MM.1S (cell line): ENCODE measurements around the gene EXOC7.

Experiments used
- EZH2 ChIP-seq: fragments of 300-600 bp; sonication (generic); optimal IDR thresholded peaks from 2 replicates; pipeline ENCODE3; 2017; ENCODE audit warnings: low read depth, mild to moderate bottlenecking, antibody characterized with exemption, low read length, mixed read lengths
- EZH2phosphoT487 ChIP-seq: fragments of 300-600 bp; sonication (generic); IDR thresholded peaks from 2 replicates; pipeline ENCODE4 v1.6.1; 2018; ENCODE audit warnings: antibody characterized with exemption, low read length
- TF ChIP-seq, protein P1 (sequence below): fragments of 300-600 bp; sonication (generic); IDR thresholded peaks from 2 replicates; pipeline ENCODE4 v1.5.1; 2016; ENCODE audit warnings: antibody characterized with exemption, low read length, mixed read lengths

DNA sequence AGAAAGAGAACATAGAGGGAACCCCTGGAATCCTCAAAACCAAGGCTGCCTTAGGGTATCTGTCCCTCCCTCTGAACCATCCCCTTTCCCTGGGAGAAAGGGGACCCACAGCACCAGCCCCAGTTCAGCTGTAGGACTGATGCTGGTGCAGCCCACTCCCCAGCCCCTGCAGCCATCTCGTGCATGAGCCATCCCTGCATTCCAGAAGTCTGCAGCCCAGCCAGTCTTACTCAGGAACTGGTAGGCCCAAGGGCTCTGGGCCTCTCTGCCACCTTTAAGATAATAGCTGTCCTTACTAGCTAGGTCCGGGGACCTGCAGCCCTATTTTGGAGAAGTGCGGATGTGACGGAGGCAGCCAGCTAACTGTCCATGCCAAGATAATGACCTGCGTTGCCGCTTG is 70.4 kb downstream of the EXOC7 start:
- TF ChIP-seq, protein P1, sequence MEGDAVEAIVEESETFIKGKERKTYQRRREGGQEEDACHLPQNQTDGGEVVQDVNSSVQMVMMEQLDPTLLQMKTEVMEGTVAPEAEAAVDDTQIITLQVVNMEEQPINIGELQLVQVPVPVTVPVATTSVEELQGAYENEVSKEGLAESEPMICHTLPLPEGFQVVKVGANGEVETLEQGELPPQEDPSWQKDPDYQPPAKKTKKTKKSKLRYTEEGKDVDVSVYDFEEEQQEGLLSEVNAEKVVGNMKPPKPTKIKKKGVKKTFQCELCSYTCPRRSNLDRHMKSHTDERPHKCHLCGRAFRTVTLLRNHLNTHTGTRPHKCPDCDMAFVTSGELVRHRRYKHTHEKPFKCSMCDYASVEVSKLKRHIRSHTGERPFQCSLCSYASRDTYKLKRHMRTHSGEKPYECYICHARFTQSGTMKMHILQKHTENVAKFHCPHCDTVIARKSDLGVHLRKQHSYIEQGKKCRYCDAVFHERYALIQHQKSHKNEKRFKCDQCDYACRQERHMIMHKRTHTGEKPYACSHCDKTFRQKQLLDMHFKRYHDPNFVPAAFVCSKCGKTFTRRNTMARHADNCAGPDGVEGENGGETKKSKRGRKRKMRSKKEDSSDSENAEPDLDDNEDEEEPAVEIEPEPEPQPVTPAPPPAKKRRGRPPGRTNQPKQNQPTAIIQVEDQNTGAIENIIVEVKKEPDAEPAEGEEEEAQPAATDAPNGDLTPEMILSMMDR: no peak
- no peak for TF ChIP-seq EZH2phosphoT487
- TF ChIP-seq EZH2: no peak
